CD4-positive, alpha-beta T cell treated with Interleukin-21 for 1 hour (primary cell): ENCODE data around the gene SNRK.

ENCODE experiments used
- DNase-seq: peaks from one replicate; pipeline ENCODE4 v3.0.0-alpha.2; 2020

SNRK gene

DNA sequence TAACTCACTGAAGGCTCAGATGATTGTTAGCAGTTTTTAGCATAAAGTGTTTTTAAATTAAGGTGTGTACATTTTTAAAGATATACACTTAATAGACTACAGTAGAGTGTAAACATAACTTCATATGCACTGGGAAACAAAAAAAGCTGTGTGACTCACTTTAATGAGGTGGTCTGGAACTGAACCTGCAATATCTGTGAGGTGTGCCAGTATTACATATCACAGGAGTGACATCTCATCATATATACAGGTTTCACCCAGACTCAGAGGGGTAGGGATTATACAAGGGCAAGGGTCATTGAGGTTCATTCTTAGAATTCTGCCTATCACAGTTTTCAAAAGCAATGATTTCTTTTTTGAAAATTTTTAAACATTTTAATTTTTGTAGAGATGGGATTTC is 7.3 kb upstream of the SNRK start:
- no peak for DNase-seq

DNA sequence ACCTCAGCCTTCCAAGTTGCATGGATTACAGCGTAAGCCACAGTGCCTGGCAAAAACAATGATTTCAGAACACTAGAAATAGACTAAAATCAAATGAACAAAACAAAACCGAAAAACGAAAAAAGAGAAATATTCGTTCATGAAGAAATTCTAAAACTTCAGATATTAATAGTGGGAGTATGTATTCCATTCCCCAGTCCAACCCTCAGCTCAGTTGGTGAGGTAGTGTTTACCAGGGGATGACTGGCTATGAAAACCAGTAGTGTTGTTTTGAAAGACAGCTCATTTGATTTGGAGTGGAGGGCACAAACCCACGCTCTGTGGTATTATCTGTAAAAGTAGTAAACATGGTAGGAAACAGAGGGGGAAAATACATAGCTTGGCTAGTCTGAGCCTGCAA is 6.8 kb upstream of the SNRK start:
- no peak for DNase-seq

DNA sequence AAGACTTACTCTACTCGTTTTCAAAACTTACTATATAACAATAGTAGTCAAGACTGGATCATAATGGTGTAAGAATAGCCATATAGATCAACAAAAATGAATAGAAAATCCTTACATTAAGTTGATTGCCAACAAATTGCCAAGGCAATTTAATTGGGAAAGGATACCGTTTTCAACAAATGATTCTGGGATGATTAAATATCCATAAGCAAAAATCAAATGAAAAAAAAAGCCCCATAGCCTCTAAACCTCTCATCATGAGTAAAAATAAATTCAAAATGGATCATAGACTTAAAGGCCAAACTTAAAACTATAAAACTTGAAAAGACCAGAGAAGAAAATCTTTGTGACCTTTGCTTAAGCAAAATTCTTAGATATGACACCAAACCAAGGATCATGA is 5.3 kb upstream of the SNRK start:
- no peak for DNase-seq

DNA sequence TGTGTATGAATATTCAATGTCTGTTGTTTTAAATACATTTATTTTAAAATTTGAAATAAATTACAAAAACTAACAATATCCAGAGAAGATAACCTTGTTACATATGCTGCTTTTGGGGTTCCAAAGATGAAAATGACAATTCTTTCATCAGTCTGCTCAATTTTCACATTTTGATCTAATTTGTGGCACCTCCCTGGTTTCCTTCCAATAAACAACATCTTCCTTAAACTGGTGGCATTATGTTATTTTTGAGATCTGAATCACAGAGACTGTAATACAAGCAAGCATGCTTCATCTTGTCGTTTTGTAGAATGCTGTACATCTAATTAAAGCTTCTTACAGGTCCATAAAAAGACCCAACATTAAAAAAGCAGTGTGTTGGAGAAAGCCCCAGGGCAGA is 2.2 kb upstream of the SNRK start:
- DNase-seq, result no peak

DNA sequence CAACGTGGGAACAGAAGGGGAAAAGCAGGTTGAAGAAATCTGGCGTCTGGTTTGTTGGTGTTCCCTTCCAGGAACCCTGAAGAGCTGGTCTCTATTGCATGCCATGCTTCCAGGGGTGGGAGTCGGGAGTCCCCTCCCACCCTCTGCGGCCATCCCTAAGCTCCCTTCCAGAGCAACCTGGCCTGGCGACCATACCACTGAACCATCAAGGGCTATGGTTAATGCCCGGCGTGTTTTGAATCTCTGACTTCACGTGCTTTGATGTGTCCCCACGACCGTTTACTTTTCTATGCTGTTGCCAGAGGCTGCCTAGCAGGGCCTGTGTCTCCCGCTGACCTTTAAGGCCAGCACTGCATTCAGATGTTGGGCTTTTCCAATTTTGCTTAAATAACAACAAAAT is 696 bp upstream of the SNRK start:
- no peak for DNase-seq

DNA sequence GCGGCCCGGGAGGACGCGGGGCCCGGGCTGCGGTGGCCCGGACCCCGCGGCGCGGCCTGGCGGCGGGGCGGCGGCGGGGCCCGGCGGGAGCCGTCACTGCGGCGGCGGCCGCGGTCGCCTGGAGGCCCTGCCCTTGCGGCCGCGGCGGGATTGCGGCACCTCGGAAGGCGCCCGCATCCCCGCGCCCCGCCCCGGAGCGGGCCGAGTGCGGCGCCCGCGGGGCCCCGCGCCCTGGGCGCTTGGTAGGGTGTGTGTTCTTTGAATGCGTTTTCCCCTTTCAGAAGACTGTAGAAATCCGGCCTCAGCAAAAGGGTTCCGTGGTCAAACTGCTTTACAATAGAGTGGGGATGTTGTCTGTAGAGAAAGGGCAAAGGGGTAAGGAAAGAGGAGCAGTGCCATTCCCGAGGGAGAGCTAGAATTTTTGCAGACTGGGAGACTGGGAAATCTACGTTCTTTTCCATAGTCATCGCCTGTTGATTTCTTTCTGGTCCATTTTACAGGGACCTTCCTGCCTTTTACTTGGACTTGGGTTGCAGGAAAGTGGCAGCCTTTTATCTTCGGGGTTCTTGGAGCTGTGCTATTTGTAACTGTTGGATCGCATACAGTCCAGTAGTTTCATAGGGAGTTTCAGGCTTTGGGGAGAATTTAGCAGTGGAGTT is 630 bp downstream of the SNRK start:
- peak; percentile 39 for DNase-seq

DNA sequence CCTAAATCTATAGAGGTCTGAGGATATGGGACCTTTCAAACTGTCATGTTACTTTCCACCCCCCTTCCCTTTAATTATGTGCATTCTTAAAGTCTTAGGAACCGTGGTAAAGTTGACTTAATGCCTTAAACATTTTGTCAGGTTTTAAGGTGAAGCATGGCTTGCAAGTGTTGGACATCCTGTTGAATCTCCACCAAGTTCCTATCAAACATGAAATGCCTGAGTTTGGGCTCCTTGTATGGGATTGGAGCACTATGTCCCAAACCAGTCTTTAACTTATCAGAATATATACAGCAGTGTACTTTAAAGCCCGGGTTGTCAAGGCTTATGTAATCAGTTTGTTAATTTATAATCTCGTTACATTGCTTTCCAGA is 1.1 kb downstream of the SNRK start:
- no peak for DNase-seq

DNA sequence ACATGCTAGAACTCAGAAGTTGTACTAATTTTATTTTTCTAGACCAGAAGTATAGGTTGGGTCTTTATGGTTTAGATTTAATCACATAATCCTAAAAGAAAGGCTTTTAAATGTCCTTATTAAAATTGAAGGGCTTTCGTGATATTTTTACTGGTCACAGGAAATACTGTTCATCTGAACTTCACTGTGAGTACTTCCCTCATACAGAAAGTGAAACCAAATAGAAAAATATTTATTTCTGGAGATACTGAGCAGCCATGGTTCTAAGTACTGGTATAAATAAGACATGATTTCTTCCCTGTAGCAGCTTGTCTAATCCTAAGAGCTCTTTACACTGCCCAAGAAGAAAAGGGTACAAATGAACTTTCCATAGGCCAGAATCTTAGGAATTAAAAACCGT is 2.0 kb downstream of the SNRK start:
- peak; percentile 49 for DNase-seq

DNA sequence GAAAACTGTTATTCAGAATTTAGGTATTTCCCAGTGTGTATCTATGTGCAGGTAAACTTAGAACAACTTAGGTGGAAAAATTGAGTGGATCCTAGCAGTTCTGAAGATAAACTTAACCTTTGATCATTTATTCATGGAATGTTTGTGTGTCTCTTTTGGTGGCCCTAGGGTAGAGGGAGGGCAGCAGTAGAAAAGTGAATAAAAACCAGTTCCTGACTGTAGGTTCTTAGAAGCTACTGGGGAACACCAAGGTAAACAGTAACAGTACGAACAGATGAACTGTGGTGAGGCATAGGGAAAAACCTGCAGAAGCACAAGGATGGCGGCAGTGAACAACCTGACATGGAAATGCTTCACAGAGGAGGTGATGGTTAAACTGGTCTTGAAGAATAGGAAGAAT is 2.5 kb downstream of the SNRK start:
- DNase-seq, result no peak

DNA sequence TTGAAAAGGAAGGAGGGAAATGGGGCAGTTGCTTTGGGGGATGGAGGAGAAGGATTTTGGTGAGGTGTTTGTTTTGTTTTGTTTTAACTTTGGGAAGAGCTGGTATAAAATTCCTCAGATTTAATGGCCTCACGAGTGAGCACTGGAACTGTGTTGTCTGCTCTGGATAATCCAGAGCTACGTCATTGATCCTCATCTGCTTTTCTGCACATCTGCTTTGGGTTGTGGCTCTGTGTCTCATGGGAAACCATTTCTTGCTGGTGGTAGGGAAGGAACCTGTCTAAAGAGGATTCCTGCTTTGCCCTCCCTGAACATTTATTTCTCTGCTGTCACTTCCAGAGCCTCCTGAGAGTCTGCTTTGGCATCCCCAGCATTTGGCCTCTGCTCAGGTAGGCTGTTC is 3.1 kb downstream of the SNRK start:
- no peak for DNase-seq

DNA sequence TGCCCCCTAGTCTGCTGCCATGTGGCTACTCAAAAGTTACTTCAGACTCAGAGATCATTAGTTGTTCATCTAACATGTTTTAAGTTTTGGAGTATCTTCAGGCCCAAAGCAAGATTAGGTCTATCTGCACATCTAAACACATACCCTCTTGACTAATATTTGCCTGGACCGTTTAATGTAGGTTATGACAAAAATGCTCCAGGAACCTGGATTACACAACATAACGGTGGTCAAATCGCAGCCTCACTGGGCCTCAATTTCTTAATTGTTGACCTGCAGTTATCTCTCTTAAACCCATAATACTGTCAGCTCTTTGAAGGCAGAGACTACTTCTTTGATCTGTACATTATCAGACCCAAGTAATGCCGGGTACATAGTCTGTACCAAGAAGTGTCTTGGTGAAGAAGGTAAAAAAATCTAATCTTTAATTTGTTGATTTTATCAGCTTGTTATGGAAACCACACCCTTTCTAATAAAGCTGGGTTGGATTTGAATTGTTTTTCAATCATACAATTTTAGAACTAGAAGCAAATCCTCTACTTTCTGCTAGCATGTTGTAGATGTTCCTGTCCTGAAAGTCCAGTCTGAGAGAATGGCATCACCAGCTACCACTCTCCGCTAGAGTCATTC is 3.6 kb downstream of the SNRK start:
- no peak for DNase-seq

DNA sequence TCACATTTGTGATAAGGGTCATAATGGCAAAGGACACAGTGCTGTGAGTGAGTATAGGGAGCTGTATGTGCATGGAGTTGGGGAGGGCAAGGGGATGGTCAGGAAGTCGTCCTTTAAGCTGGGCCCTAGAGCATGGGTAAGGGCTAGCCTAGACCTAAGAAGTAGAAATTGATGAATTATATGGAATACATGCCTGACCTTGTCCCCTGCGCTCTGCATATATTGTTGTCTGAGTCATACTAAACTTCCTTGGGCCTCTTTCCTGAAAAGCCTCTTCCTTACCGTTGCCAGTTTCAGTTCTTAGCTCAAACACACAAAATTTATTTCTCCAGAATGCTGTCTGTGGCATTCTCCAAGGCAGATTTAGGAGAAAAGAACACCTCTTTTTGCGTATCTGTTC is 4.6 kb downstream of the SNRK start:
- DNase-seq, result no peak

DNA sequence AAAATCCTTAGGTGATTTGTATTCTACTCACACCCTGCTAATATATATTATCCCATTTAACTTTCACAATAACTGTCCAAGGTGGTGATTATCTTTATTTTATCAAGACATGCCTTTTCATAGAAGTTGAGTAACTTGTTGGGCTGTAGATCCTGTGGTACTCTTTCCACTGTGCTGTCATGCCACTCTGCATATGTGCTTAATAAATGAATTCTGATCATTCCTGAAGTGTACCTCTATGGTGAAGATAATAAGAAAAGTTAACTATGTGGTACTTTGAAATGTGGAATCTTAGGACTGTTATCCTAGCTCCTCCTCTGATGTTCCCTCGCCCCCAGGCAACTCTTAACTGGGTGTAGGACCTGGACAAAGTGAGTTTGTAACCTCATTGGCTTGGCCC is 5.2 kb downstream of the SNRK start:
- no peak for DNase-seq

DNA sequence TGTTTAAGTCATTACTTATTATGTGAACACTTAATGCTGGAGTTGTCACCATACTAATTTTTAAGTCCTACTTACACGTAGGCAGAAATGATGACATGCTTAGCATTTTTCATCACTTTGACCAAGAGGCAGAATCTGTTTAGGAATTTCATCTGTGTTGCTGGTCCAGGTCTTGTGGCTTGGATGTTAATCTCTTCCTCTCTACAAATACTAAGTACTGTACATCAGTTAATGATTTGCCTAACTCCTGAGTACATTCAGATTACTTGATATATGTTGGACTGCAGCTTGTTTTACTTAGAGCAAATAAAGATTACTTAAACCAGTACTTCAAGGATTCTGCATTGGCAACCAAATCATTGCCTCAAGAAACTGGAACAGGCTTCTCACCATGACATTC is 8.6 kb downstream of the SNRK start:
- DNase-seq, result no peak

DNA sequence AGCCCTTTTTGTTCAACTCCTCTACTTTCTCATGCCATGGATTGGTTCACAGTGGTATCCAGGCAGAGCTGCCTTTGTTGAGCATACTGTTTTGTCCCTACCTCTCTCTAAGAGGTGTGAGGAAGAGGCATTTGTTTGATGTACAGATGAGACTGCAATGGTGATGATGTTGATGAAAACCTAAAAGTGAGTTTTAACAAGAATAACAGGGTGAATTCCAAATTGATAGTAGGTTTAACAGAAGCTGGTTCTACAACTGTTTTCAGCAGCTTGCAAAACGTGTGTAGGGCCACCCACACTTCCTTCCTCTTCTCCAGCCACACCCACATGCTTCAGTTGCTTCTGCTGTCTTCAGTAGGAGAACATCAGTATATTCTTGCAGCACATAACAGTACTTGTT is 10.2 kb downstream of the SNRK start:
- peak; percentile 81 for DNase-seq

DNA sequence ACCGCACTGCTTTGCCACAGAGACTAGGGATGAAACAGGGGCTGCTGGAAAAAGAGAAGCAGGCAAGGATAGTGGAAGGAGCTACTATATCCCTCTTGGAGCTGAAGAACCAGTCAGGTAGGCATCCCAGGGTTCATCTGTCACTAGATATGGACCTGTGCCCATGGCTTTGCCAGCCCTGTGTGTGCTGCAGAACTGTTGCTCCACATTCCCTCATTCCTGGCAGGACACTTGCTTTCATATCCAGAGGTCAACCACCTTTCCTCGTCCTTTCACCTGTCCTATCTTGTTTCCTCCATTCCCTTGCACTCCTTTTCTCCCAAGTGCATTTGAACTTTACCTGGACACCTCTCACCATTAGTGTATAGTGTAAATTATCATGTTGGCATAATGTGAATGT is 12.0 kb downstream of the SNRK start:
- no peak for DNase-seq

DNA sequence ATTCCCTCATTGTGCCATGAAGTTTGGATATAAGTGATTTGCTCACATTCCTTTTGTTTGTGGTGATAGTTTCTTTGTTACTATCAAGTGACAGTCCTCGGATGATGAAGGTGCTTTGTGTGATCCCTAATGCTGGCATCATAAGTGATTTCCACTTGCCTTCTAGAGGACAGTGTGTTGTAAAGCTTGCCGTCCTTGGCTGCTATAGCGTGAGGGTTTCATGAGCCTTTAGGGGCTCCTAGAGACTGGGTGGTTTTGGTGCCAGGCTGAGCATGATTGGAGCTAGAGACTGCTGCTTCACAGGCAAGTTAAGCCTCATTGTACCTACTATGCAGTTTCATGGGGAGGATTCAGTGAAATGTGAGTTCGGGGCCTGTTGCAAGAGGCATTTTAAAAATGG is 12.4 kb downstream of the SNRK start:
- no peak for DNase-seq

DNA sequence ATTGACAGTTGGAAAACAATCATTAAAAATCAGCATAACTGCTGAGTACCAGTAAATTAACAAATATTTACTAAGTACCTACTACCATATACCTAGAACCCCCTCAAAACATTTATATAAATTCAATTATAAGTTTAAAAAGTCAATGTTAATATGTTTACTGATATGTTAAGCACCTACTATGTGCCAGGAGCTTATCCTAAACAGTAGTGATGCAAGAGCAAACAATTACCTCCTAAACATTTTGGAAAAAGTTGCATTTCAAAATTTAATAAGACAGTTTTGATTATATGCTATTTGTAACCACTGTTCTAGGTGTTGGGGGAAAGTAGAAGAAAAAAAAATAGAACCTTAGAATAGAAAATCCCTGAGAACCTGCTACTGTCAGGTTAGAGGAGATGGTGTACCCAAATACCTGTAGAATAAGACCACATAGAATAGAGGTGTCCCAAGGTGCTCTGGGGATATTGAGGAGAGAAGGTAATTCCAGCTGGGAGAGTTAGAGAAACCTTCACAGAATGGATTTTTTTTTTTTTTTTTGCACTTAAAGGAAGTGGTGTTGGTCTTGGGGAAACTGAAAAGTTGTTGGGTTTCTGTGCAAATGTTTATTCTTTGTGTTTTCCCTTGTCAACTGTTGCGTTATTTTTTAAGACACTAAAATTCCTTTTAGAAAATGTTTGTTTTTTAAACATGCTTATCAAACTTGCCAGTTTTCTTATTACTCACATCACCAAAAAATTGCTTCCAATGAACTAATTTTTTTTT is 16.0 kb downstream of the SNRK start:
- DNase-seq, result no peak

DNA sequence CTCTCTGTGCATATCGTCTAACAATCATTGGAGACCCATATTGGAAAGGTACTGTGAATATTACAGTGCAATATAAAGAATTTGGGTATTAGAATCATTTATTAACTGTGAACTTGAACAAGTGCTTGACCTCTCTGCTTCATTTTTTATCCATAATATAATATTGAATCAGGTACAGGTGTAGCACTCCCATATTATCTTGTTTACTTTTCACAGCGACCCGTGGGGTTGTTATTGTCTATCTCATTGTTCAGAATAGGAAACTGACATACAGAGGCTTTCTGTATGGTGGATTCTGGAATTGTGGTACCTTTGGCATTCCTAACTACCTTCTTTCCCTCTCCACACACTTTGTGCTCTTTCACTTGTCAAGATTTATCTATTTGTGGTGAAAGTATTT is 17.8 kb downstream of the SNRK start:
- DNase-seq, result no peak

DNA sequence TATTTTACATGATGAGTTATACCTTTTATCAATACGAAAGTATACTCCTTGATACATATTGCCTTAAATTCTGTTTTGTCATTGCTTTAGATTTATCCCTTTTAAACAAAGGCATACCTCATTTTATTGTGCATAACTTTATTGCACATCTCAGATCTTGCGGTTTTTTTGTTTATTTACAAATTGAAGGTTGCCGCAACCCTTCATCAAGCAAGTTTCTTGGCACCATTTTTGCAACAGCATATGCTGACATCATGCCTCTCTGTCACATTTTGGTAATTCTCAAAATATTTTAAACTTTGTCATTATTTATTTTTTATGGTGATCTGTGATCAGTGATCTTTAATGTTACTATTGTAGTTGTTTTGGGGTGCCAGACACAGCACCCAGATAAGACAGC is 20.9 kb downstream of the SNRK start:
- DNase-seq, result no peak

DNA sequence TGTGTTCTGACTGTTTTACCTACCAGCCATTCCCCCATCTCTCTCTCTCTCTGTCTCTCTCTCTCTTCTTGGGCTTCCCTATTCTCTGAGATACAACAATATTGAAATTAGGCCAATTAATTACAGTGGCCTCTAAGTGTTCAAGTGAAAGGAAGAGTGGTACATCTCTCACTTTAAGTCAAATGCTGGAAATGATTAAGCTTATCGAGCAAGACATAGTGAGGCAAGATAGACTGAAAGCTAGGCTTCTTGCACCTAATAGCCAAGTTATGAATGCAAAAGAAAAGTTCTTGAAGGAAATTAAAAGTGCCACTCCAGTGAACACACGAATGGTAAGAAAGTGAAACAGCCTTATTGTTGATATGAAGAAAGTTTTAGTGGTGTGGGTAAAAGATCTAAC is 21.3 kb downstream of the SNRK start:
- no peak for DNase-seq

DNA sequence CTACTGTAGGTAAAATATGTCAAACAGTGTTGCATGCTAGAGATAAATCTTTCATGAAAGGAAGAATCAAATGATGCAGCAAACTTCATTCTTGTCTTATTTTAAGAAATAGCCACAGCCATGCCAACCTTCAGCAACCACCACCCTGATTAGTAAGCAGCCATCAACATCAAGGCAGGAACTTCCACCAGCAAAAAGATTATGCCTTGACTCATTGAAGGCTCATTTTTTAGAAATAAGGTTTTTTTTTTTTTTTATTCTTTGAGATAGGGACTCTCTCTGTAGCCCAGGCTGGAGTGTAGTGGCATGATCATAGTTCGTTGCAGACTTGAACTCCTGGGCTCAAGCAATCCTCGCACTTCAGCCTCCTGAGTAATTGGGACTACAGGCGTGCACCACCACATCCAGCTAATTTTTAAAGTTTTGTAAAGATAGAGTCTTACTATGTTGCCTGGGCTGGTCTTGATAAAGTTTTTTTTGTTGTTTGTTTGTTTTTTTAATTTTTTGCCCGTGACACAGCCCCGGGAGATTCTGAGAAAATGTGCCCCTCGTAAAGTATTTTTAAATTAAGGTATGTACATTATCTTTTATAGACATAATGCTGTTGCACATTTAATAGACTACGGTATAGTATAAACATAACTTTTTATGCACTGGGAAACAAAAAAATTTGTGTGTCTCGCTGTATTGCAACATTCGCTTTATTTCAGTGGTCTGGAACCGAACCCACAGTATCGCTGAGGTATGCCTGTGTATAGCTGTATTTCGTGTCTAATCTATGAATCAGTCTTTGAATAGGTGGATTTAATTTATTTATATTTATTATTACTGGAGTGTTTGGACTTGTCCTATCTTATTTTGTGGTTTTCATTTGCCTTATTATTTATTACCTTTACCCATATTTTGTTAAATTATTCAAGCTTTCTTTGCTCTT is 23.3 kb downstream of the SNRK start:
- no peak for DNase-seq

DNA sequence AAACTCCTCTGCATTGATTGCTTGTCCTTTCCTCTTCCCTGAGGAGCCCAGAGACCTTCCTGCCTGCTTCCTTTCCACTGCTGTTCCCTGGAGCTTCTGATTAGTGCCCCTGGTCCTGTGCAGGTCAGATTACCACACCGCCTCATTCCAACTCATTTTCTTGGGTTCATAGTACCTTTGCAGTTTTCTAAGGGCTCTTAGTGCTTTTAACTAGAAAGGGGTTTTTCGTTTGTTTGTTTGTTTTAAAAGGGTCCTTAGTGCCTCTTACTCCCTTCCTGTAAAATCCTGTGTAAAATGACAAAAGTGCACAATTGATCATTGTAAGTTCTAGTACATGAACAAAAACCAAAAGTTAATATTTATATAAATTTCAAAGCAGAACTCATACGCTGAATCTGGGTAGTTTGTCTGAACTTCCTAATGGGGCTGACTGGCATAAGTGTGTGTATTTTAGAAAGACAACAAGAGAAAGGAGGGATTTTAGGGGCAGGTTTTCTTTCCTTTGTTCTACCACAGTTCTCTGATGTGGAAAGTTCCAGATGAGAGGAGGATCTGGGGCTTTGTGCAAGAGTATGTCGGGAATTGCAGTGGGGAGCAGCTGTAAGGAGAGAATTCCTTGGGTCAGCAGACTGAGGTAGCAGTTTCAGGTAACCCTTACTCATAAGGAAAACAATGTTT is 30.6 kb downstream of the SNRK start:
- no peak for DNase-seq
